Mucosa of stomach (tissue), 1 donor: ENCODE results near the gene SUSD5.

Experiments
- H3K27me3 ChIP-seq: one replicate; pipeline ENCODE4 v1.7.0; 2013; ENCODE audit warnings: mild to moderate bottlenecking, low read length; ENCODE audit not compliant: control insufficient read depth, insufficient read depth
- H3K36me3 ChIP-seq: one replicate; pipeline ENCODE4 v1.7.0; 2013; ENCODE audit warnings: low read length; ENCODE audit not compliant: control insufficient read depth, insufficient read depth
- H3K4me1 ChIP-seq: one replicate; pipeline ENCODE4 v1.7.0; 2013; ENCODE audit warnings: mild to moderate bottlenecking, low read length; ENCODE audit not compliant: control insufficient read depth, insufficient read depth
- H3K4me3 ChIP-seq: one replicate; pipeline ENCODE4 v1.7.0; 2013; ENCODE audit warnings: low read length
- H3K9ac ChIP-seq: one replicate; pipeline ENCODE4 v1.7.0; 2013; ENCODE audit warnings: mild to moderate bottlenecking, low read length, moderate library complexity
- H3K9me3 ChIP-seq: one replicate; pipeline ENCODE4 v1.7.0; 2013; ENCODE audit warnings: mild to moderate bottlenecking, low read length, moderate library complexity; ENCODE audit not compliant: control insufficient read depth
- donor health status: Pancreatic carcinoma.

Gene SUSD5

DNA sequence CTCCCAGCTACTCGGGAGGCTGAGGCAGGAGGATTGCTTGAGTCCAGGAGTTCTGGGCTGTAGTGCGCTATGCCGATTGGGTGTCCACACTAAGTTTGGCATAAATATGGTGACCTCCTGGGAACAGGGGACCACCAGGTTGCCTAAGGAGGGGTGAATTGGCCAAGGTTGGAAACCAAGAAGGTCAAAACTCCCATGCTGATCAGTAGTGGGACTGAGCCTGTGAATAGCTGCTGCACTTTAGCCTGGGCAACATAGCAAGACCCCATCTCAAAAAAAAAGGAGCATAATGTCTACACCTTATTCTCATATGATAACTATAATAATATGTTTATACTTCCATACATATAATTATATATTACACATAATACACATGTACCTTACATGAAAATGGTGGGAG is 115.6 kb downstream of the SUSD5 start:
- no peaks in the 10 kb centered on the region for H3K36me3 ChIP-seq
- H3K9me3 ChIP-seq = no peaks in the 10 kb centered on the region
- H3K4me3 ChIP-seq = no peak overlapping the region
- H3K27me3 ChIP-seq = no peaks in the 10 kb centered on the region
- H3K4me1 ChIP-seq = no peaks in the 10 kb centered on the region
- no peak overlapping the region for H3K9ac ChIP-seq

DNA sequence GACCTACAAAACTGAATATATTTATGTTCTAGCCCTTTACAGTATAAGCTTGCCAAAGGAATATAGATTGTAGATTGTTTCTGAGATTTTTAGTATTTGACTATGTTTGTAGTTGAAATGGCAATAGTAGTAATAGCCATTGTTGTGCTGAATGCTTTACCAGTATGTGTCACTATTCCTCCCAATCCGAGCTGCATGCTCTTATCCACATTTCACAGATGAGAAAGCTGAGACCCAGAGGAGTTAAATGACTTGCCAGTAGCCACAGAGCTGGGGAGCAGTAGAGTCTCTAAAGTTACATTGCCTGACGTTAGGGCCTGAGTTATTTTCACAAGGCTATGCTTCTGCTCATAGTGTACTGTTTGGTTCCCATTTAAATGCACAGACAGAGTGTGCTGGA is 118.4 kb downstream of the SUSD5 start:
- Histone ChIP-seq H3K4me1 (peaks cover 10% of the 10 kb centered on the region), H3K27me3 (no peaks in the 10 kb centered on the region), H3K4me3 (no peak overlapping the region), H3K36me3 (no peaks in the 10 kb centered on the region), H3K9ac (no peak overlapping the region), H3K9me3 (no peaks in the 10 kb centered on the region)
